Measurements from ENCODE around the gene IDE.
A peak's percentile ranks its signal among the peaks of the same experiment; 100 is the strongest.

The IDE gene

DNA sequence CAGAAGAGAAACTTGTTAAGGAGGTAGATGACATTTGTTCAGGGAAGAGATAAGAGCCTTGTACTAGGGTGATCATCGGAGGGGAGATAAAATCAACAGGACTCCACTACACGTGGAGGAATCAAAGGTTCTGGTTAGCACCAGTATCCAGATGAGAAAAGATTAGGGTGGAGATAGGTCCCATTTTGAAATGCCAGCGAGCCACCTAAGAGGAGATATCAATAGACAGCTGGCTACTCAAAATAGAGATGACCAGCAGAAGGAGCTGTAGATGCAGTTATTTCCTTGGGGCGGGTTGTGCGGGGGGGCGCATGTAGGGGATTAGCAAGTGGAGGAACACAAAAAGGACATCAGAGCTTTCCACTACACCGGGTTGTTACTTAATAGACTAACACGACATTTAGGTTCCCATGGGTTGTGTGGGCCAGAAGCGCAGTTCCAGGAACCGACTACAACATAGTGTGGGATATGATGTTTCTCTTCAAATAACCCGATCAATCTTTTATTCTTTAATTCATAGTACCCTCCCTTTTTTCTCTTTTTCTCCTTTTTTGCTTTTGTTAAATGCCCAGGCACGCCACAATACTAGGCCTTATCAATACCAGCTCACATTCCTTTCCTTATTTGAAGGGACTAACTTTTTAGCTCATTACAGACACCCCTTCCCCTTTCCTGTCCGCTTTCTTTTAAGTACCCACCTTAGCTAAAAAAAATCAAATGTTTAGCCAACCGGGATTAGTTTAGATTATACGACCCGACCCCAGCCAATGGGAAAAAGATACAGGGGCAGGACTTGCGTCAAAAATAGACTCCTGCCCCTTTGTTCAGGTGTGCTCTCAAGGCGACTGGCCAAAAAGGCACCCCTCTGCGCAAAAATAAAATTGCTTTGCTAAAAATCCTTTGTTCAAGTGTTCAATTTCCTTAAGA is 17.0 kb upstream of the IDE start:
- TF ChIP-seq RAD21 (IDR thresholded peaks at IDR 0.05; ENCODE audit: low read depth) (peak; percentile 27; the same call in 1 of the 2 replicates), ZBTB7A (IDR thresholded peaks at IDR 0.05; ENCODE audit: low read depth) (0 out of 2 replicates have a peak, but pooled peaks have one; percentile 60), EGR1 (IDR thresholded peaks at IDR 0.05) (no peak)

DNA sequence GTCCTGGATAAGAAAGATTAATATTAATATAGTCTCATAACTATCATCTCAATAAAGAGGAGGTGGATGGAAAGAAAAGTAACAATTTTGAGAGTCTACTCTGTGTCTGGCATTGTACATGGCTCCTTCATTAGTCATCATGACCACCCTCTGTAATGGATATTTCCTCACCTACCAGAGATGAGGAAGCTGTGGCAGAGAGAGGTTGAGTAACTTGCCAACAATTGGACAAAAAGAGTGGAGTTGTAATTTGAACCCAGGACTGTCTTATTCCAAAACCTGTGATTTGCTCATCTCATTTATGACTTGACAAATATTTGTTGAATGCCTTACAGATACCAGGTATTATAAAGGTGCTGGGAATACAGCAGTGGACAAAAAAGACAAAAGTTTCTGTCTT is 2.1 kb upstream of the IDE start:
- TF ChIP-seq TAF1 (IDR thresholded peaks at IDR 0.05; ENCODE audit: low read depth), result no peak
- TF ChIP-seq CEBPB (IDR thresholded peaks at IDR 0.05), result 0 out of 2 replicates have a peak, but pooled peaks have one; percentile 29
- no peak for TF ChIP-seq NFIC (IDR thresholded peaks at IDR 0.05)

DNA sequence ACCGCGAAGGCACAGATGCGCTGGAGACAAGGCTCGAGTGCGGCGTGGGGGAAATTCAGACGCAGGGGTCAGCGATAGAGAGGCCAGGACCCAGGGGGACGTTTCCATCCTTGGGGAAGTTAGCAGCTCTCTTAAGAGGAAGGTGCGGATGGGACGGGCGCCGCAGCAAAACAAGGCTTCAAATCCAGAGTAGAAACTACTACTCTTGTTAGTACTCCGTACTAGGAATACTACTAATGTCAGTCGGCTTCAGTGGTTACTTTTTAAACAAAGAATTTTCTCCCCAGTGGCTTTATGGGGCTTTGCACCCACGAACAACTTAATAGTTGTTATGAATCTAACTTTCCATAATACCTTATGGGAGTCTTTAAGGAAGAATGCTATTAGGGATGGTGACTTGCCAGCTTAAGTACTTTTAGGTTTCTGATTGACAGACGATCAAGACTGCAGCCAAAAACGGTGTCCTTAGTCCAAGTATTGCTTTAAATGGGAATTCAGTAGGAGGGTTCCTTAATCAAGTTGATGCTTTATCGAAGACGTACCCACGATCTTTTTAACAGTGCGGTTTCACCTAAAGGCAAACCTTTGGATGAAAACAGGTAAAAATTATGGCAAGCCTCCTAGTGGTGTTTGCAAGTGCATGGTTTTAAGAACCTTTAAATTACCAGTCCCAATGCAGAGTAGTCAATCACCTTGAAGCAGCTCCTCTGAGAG is 812 bp upstream of the IDE start:
- no peak for TF ChIP-seq NFIC (IDR thresholded peaks at IDR 0.05)
- no peak; the same call in 1 of the 2 replicates for TF ChIP-seq TAF1 (IDR thresholded peaks at IDR 0.05; ENCODE audit: low read depth)
- no peak for TF ChIP-seq EGR1 (IDR thresholded peaks at IDR 0.05)
- no peak for TF ChIP-seq USF1 (IDR thresholded peaks at IDR 0.05)
- TF ChIP-seq EP300 (IDR thresholded peaks at IDR 0.05; ENCODE audit: borderline replicate concordance), result no peak
- no peak for TF ChIP-seq RAD21 (IDR thresholded peaks at IDR 0.05; ENCODE audit: low read depth)
- TF ChIP-seq FOXM1 (IDR thresholded peaks at IDR 0.05; ENCODE audit: borderline replicate concordance, low read depth), result no peak
- TF ChIP-seq REST (IDR thresholded peaks at IDR 0.05; ENCODE audit: low read depth), result no peak
- TF ChIP-seq, protein P1, sequence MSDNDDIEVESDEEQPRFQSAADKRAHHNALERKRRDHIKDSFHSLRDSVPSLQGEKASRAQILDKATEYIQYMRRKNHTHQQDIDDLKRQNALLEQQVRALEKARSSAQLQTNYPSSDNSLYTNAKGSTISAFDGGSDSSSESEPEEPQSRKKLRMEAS (IDR thresholded peaks at IDR 0.05), result no peak
- TF ChIP-seq ZBTB7A (IDR thresholded peaks at IDR 0.05; ENCODE audit: low read depth), result no peak; the same call in 1 of the 2 replicates
- no peak for TF ChIP-seq TCF12 (IDR thresholded peaks at IDR 0.05; ENCODE audit: low read depth)
- no peak for TF ChIP-seq CEBPB (IDR thresholded peaks at IDR 0.05)
- no peak for TF ChIP-seq YY1 (IDR thresholded peaks at IDR 0.05; ENCODE audit: low read depth)
- TF ChIP-seq CREB1 (IDR thresholded peaks at IDR 0.05; ENCODE audit: low read depth), result no peak

DNA sequence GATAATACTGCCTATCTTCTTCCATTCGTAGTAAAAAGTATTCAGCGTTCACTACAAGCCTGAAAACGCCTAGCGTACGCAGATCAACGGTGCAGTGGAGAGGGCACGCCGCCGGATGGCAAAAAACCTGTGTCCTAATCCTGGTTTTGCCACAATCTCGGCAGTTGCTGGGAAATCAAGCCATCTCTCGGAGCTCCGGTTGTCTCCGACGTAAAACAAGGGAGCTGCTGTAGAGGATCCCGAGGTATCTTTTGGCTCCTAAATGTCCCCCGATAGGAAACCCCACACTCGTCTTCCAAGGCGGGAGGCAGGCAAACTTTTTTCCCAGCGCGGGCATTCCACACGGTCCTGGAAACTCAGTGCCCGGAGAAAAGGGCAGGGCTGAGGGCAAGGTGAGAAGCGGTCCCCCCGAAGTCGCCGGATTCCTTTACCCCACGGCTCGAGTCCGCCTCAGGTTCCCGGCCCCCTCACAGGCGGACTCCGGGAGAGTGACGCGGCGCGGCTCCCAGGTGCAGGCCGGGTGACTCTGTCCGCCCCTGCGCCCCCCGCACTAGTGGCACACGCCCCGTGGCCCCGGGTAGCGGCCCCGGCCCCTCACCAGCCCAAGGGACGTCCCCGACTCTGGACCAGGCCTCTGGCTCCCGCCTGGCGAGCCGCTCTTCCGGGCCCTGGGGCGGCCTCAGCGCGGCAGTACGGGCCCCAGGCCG is 649 bp downstream of the IDE start:
- TF ChIP-seq CEBPB (IDR thresholded peaks at IDR 0.05) (no peak), RAD21 (IDR thresholded peaks at IDR 0.05; ENCODE audit: low read depth) (no peak), ZBTB7A (IDR thresholded peaks at IDR 0.05; ENCODE audit: low read depth) (0 out of 2 replicates have a peak, but pooled peaks have one; percentile 9), REST (IDR thresholded peaks at IDR 0.05; ENCODE audit: low read depth) (no peak), TEAD4 (IDR thresholded peaks at IDR 0.05) (no peak)

DNA sequence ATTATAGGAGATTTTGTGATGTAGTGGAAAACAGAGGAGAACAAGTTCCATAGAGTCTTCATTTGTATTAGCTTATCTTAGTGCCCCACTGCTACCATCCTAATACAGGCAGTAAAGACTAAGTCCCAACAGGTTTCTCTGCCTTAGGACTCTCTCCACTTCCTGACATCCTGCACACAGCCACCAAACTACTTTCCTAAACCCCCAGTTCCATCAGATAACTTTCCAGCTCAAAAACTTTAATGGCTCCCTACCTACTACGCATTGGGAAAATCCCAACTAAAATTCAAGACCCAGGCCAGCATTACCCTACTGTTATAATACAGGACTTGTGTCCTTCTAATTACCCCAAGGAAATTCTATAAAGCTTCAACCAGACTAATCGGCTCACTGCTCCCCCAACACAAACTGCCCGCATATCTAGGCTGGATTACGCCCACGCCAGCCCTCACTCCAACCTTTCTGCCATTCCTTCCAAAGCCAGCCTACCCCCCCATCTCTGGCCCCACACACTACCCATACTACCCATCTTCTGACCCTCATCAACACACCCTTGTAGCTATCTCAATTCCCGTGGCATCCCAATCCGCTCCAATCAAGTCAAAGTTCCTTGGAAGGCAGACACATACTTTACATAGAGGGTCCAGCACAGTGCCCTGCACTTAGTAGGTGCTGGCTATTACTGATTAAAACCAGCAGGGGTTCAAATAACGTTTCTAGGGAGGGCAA is 1.4 kb downstream of the IDE start:
- TF ChIP-seq CREB1 (IDR thresholded peaks at IDR 0.05; ENCODE audit: low read depth) (no peak), USF1 (IDR thresholded peaks at IDR 0.05) (0 out of 2 replicates have a peak, but pooled peaks have one; percentile 8)

Measured in Ishikawa (cell line).